MM.1S (cell line): ENCODE measurements around the gene TREX2.
A peak's percentile ranks its signal among the peaks of the same experiment; 100 is the strongest.

Experiments used
- DNase-seq: peaks from one replicate; pipeline ENCODE4 v3.0.0-alpha.2; 2015
- H2AFZ ChIP-seq: fragments of 300-600 bp; sonication (generic); 2 replicates; pipeline ENCODE4 v1.6.0; 2016; ENCODE audit warnings: antibody characterized with exemption, low read length
- H3F3A ChIP-seq: fragments of 300-600 bp; sonication (generic); 2 replicates; pipeline ENCODE4 v1.6.1; 2016; ENCODE audit warnings: mild to moderate bottlenecking, antibody characterized with exemption, low read length, moderate library complexity, mixed read lengths; ENCODE audit not compliant: insufficient read depth
- H3K27ac ChIP-seq: fragments of 300-600 bp; sonication (generic); 2 replicates; pipeline ENCODE4 v1.5.1; 2016; ENCODE audit warnings: mild to moderate bottlenecking, low read length
- H3K27me3 ChIP-seq: fragments of 300-600 bp; sonication (generic); replicated peaks from 2 replicates; pipeline ENCODE4 v1.6.0; 2016; ENCODE audit warnings: low read length; ENCODE audit not compliant: insufficient read depth
- H3K36me3 ChIP-seq: fragments of 300-600 bp; sonication (generic); replicated peaks from 2 replicates; pipeline ENCODE4 v1.6.1; 2016; ENCODE audit warnings: mild to moderate bottlenecking, low read length, mixed read lengths; ENCODE audit not compliant: insufficient read depth
- H3K4me1 ChIP-seq: fragments of 300-600 bp; sonication (generic); 2 replicates; pipeline ENCODE4 v1.6.1; 2016; ENCODE audit warnings: low read length, mixed read lengths
- H3K4me2 ChIP-seq: fragments of 300-600 bp; sonication (generic); 2 replicates; pipeline ENCODE4 v1.6.0; 2016; ENCODE audit warnings: low read depth, low read length
- H3K4me3 ChIP-seq: fragments of 300-600 bp; sonication (generic); 2 replicates; pipeline ENCODE4 v1.5.1; 2016; ENCODE audit warnings: low read length, mixed read lengths
- H3K79me2 ChIP-seq: fragments of 300-600 bp; sonication (generic); 2 replicates; pipeline ENCODE4 v1.6.1; 2016; ENCODE audit warnings: mixed run types, low read length, mixed read lengths
- H3K9ac ChIP-seq: fragments of 300-600 bp; sonication (generic); 2 replicates; pipeline ENCODE4 v1.6.1; 2016; ENCODE audit warnings: low read length, mixed read lengths
- H3K9me2 ChIP-seq: fragments of 300-600 bp; sonication (generic); replicated peaks from 2 replicates; pipeline ENCODE4 v1.6.1; 2016; ENCODE audit warnings: mild to moderate bottlenecking, low read length, mixed read lengths; ENCODE audit not compliant: insufficient read depth
- H3K9me3 ChIP-seq: fragments of 300-600 bp; sonication (generic); replicated peaks from 2 replicates; pipeline ENCODE4 v1.6.1; 2016; ENCODE audit warnings: mild to moderate bottlenecking, low read length, mixed read lengths; ENCODE audit not compliant: insufficient read depth
- H4K20me1 ChIP-seq: fragments of 300-600 bp; sonication (generic); 2 replicates; pipeline ENCODE4 v1.6.1; 2016; ENCODE audit warnings: mild to moderate bottlenecking, low read length, moderate library complexity, mixed read lengths; ENCODE audit not compliant: insufficient read depth
- EZH2 ChIP-seq: fragments of 300-600 bp; sonication (generic); optimal IDR thresholded peaks from 2 replicates; pipeline ENCODE3; 2017; ENCODE audit warnings: low read depth, mild to moderate bottlenecking, antibody characterized with exemption, low read length, mixed read lengths
- EZH2phosphoT487 ChIP-seq: fragments of 300-600 bp; sonication (generic); IDR thresholded peaks from 2 replicates; pipeline ENCODE4 v1.6.1; 2018; ENCODE audit warnings: antibody characterized with exemption, low read length
- TF ChIP-seq, protein P1 (sequence below): fragments of 300-600 bp; sonication (generic); IDR thresholded peaks from 2 replicates; pipeline ENCODE4 v1.5.1; 2016; ENCODE audit warnings: antibody characterized with exemption, low read length, mixed read lengths

TREX2 gene

DNA sequence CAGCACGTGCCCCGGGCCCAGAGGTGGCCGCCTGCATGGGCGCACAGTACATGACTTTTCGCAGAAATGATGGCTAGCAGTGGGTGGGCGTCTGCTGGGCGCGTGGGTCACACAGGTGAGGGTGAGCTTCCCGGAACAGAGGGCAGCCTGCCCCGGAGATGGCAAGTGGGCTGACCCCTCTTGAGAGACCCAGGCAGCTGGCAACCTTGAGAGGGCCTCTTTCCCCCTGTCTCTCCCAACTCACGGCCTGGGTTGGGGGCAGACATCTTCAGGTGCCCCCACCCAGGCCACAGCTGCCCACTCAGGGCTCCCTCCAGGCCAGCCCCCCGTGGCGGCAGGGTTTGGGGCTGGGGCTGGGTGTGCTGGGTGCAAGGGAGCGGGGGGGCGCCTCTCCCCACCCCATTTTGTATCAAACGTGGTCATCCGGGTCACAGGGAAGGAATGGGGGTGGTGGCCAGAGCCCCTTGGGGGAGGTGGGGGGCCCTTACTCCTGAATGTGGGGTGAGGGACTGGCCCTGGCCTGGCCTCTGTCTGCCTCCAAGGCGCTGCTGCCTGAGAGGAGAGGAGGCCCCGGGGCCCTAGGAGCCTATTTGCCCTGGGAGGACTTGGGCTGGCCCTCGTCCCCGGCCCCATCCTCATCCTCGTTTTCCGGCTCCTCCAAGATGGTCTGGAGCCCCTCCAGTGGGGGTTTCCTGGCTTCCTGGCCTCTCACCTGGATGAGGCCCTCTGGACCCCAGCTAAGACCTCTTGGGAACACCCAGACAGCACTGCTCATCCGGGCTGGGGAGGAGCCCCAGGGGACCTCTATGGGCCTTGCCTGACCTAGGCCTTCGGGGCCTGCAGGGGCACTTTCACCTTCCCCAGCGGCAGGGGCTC lies 49.3 kb downstream of the TREX2 start:
- H3K4me3 ChIP-seq, result no peak overlapping the region
- no peak overlapping the region for H3K4me2 ChIP-seq
- H3K9me3 ChIP-seq, result no peaks in the 10 kb centered on the region
- H3K27me3 ChIP-seq, result no peaks in the 10 kb centered on the region; the same call in 1 of the 2 replicates
- no peak for TF ChIP-seq EZH2
- TF ChIP-seq, protein P1, sequence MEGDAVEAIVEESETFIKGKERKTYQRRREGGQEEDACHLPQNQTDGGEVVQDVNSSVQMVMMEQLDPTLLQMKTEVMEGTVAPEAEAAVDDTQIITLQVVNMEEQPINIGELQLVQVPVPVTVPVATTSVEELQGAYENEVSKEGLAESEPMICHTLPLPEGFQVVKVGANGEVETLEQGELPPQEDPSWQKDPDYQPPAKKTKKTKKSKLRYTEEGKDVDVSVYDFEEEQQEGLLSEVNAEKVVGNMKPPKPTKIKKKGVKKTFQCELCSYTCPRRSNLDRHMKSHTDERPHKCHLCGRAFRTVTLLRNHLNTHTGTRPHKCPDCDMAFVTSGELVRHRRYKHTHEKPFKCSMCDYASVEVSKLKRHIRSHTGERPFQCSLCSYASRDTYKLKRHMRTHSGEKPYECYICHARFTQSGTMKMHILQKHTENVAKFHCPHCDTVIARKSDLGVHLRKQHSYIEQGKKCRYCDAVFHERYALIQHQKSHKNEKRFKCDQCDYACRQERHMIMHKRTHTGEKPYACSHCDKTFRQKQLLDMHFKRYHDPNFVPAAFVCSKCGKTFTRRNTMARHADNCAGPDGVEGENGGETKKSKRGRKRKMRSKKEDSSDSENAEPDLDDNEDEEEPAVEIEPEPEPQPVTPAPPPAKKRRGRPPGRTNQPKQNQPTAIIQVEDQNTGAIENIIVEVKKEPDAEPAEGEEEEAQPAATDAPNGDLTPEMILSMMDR, result no peak
- no peaks in the 10 kb centered on the region for H3K79me2 ChIP-seq
- DNase-seq, result no peak
- H3K9me2 ChIP-seq, result no peaks in the 10 kb centered on the region
- no peaks in the 10 kb centered on the region for H4K20me1 ChIP-seq
- no peak overlapping the region for H3K27ac ChIP-seq
- no peaks in the 10 kb centered on the region for H3K36me3 ChIP-seq
- H2AFZ ChIP-seq, result no peak overlapping the region
- H3F3A ChIP-seq, result no peaks in the 10 kb centered on the region
- H3K4me1 ChIP-seq, result no peaks in the 10 kb centered on the region; the same call in 1 of the 2 replicates
- no peak overlapping the region for H3K9ac ChIP-seq

DNA sequence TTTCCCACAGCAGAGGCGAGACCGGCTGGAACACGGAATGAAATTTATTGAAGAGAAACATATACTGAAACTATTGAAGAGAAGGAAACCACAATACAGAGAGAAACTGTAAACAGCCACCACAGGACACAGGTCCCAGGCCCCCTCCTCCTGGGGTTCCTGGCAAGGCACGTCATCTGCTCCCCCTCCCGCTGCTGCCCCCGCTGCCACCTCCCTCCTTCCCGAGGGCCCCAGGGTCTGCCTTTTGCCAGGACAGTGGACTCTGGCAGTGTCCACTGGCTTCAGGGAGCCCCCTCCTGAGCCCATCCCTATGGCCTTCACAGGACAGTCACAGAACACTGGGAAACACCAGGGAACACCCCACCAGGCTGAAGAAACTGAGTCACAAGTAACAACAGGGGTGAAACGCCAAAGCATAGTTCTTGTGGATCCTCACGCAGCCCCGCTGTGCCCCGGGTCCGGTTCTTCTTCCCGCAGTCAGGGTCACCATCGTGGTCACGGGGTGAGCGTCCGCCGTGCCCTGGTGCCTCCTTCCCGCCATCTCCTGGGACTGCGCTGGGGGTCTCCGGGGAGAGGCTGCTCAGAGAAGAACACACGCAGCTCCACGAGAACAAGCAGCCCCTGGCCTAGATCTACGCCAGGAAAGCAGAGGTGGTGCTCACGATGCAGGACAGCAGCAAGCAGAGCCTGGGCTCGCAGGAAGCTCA lies 50.1 kb downstream of the TREX2 start:
- TF ChIP-seq EZH2phosphoT487, result no peak
- TF ChIP-seq, protein P1, result no peak
- no peak for TF ChIP-seq EZH2
- no peak overlapping the region; the same call in 1 of the 2 replicates for H3K4me2 ChIP-seq
- DNase-seq, result peak; percentile 31
- H3K79me2 ChIP-seq, result no peaks in the 10 kb centered on the region
- H3K36me3 ChIP-seq, result no peaks in the 10 kb centered on the region
- no peaks in the 10 kb centered on the region for H4K20me1 ChIP-seq
- no peak overlapping the region for H2AFZ ChIP-seq
- H3K9me2 ChIP-seq, result no peaks in the 10 kb centered on the region
- H3K27ac ChIP-seq, result no peak overlapping the region
- H3K9ac ChIP-seq, result no peak overlapping the region
- H3K9me3 ChIP-seq, result no peaks in the 10 kb centered on the region
- no peaks in the 10 kb centered on the region; the same call in 1 of the 2 replicates for H3K27me3 ChIP-seq
- H3K4me3 ChIP-seq, result no peak overlapping the region
- no peaks in the 10 kb centered on the region for H3F3A ChIP-seq
- no peaks in the 10 kb centered on the region; the same call in 1 of the 2 replicates for H3K4me1 ChIP-seq

DNA sequence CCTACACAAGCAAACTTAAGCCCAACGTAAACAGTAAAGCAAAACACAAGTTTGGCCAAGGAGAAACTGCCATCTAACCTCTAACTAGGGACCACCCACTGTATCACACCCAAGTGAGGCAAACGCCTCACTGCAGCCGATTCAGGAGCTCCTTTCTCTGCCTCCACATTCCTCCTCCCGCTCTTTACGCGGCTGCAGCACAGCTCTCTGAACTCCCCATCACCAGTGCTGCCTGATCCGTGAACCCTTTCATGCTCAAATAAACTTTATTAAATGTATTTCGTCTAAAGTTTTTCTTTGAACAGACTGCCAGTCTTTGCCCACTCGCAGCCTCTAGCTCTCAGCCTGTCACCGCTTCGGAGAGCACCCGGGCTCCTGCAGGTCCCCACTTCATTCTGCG lies 51.2 kb downstream of the TREX2 start:
- Histone ChIP-seq H3K79me2 (no peaks in the 10 kb centered on the region), H3K27me3 (no peaks in the 10 kb centered on the region; the same call in 1 of the 2 replicates), H4K20me1 (no peaks in the 10 kb centered on the region), H3K27ac (no peak overlapping the region), H3K9me2 (no peaks in the 10 kb centered on the region), H2AFZ (no peak overlapping the region), H3K4me2 (no peak overlapping the region), H3K4me3 (no peak overlapping the region), H3K4me1 (no peaks in the 10 kb centered on the region; the same call in 1 of the 2 replicates), H3K9me3 (no peaks in the 10 kb centered on the region), H3K36me3 (no peaks in the 10 kb centered on the region), H3F3A (no peaks in the 10 kb centered on the region), H3K9ac (no peak overlapping the region)
- TF ChIP-seq, protein P1, result no peak
- no peak for TF ChIP-seq EZH2phosphoT487
- TF ChIP-seq EZH2, result no peak
- DNase-seq, result no peak
